Measurements from ENCODE around the gene S100A13. TPM values are rescaled to one million over a fixed set of nuclear protein-coding genes. Genes with fewer than 3 reads are reported as not detected.
"Not testable (repeated sequence)": the region's sequence is repeated elsewhere in the genome, so short reads cannot be mapped to it uniquely, and the experiment has no call there.

S100A13 gene
- total RNA-seq: 76.1 TPM
- long read RNA-seq, partial matches to known transcripts: 10 of 13 reads
- long read RNA-seq, other reads (novel, unspliced or antisense): 2 of 13 reads

GRCh38 chr1:153626904-153627714, at the start of gene S100A13:
Gene S100A13, minus strand, starts transcription at chr1:153627505. Its CDS starts 1,033 bp downstream, at chr1:153626472.
- TF ChIP-seq, protein P1, sequence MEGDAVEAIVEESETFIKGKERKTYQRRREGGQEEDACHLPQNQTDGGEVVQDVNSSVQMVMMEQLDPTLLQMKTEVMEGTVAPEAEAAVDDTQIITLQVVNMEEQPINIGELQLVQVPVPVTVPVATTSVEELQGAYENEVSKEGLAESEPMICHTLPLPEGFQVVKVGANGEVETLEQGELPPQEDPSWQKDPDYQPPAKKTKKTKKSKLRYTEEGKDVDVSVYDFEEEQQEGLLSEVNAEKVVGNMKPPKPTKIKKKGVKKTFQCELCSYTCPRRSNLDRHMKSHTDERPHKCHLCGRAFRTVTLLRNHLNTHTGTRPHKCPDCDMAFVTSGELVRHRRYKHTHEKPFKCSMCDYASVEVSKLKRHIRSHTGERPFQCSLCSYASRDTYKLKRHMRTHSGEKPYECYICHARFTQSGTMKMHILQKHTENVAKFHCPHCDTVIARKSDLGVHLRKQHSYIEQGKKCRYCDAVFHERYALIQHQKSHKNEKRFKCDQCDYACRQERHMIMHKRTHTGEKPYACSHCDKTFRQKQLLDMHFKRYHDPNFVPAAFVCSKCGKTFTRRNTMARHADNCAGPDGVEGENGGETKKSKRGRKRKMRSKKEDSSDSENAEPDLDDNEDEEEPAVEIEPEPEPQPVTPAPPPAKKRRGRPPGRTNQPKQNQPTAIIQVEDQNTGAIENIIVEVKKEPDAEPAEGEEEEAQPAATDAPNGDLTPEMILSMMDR (IDR thresholded peaks at IDR 0.05): peak; percentile 66
- peak; percentile 89 for DNase-seq
- peak within 1 kb of the TSS; percentile 62 for H3K4me3 ChIP-seq
- no peaks in the 10 kb centered on the region for H3K27me3 ChIP-seq
- H3K27ac ChIP-seq: peak within 1 kb of the TSS; percentile 93
- peaks cover 33% of the 10 kb centered on the region for H3K4me1 ChIP-seq
- H3K36me3 ChIP-seq: no peaks in the 10 kb centered on the region
- no peaks in the 10 kb centered on the region for H3K9me3 ChIP-seq
- peak; percentile 79 for ATAC-seq
- intact Hi-C loops (cut with DNase I): loop anchor here (10.0 kb wide), 1 partner anchor 52 kb away; no protein-coding TSS in a partner anchor

- H3K4me3 ChIP-seq: no peak overlapping the region
- H3K27me3 ChIP-seq: peaks cover 10% of the 10 kb centered on the region
- H3K36me3 ChIP-seq: peaks cover 12% of the 10 kb centered on the region
- no peaks in the 10 kb centered on the region for H3K9me3 ChIP-seq
- H3K27ac ChIP-seq: no peak overlapping the region
- no peak for DNase-seq
- ATAC-seq: no peak
- TF ChIP-seq, protein P1 (IDR thresholded peaks at IDR 0.05): no peak
- intact Hi-C loops (cut with DNase I): no loop called here
- H3K4me1 ChIP-seq: peaks cover 21% of the 10 kb centered on the region
Observed at GRCh38 chr1:153673511-153673910, 46.2 kb upstream of the S100A13 start.

GRCh38 chr1:153671628-153672353, 44.5 kb upstream of the S100A13 start:
- H3K4me1 ChIP-seq; H3K9me3 ChIP-seq; H3K27me3 ChIP-seq; intact Hi-C loops (cut with DNase I): not testable (repeated sequence)
- Histone ChIP-seq H3K27ac (peak overlapping the region; percentile 88), H3K4me3 (peak overlapping the region; percentile 84), H3K36me3 (peaks cover 30% of the 10 kb centered on the region)
- DNase-seq (peak; percentile 75), ATAC-seq (peak; percentile 2)
- TF ChIP-seq, protein P1 (IDR thresholded peaks at IDR 0.05): peak; percentile 18

GRCh38 chr1:153670859-153671627, 43.7 kb upstream of the S100A13 start, which contains the start of gene ILF2:
Gene ILF2, minus strand, starts transcription at chr1:153670993. Its CDS starts 71 bp downstream, at chr1:153670922.
- Histone ChIP-seq H3K4me1 (peaks cover 10% of the 10 kb centered on the region), H3K9me3 (no peaks in the 10 kb centered on the region), H3K27me3 (no peaks in the 10 kb centered on the region), H3K4me3 (peak within 1 kb of the TSS; percentile 84), H3K27ac (peak within 1 kb of the TSS; percentile 88), H3K36me3 (peaks cover 37% of the 10 kb centered on the region)
- peak; percentile 98 for DNase-seq
- intact Hi-C loops (cut with DNase I): no loop called here
- peak; percentile 97 for ATAC-seq
- TF ChIP-seq, protein P1 (IDR thresholded peaks at IDR 0.05): peak; percentile 43

DNA sequence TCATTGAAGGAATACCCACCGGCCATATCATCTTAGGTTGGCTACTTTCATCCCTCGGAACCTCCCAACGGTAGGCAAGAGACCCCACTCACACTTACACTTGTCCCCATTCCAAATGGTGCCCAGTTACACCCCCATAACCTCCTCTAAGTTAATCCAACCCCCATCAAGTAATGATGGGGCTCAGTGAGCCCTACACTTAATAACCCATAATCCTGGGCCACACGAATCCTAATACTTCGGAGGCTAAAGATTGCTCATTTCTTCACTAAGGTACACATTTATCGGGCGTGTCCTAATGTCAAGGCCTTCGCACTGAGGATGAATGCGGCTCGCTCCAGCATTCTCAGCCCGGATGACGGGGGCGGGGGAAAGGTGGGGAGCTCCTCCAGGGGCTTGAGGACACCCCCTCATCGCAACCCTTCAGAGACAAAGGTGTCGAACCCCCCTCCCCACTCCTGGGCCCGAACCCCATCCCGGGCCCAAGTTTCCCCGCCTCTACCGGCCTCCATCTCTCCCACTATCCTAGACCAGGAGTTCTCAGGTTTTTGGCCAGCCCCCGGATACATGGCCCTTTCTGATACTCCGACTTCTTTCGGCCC, 43.1 kb upstream of the S100A13 start:
- H3K4me1 ChIP-seq: peaks cover 10% of the 10 kb centered on the region
- H3K27ac ChIP-seq: peak overlapping the region; percentile 82
- H3K4me3 ChIP-seq: peak overlapping the region; percentile 84
- TF ChIP-seq, protein P1 (IDR thresholded peaks at IDR 0.05): no peak
- peaks cover 44% of the 10 kb centered on the region for H3K36me3 ChIP-seq
- H3K27me3 ChIP-seq: no peaks in the 10 kb centered on the region
- intact Hi-C loops (cut with DNase I): no loop called here
- ATAC-seq (peak; percentile 22), DNase-seq (peak; percentile 73)
- no peaks in the 10 kb centered on the region for H3K9me3 ChIP-seq
